A549 (cell line): ENCODE data around the gene ITGAL. TPM values are rescaled to one million over a fixed set of nuclear protein-coding genes. Genes with fewer than 3 reads are reported as not detected.
A peak's percentile ranks its signal among the peaks of the same experiment; 100 is the strongest.

Experiments
- BCL3 ChIP-seq: fragments of >200 bp; sonication (Bioruptor Twin); formaldehyde crosslinking; IDR thresholded peaks from 3 replicates; pipeline ENCODE4 v1.6.1; 2016
- BHLHE40 ChIP-seq: IDR thresholded peaks from 2 replicates; pipeline ENCODE4 v1.6.1; 2012; ENCODE audit warnings: low read depth, low read length, inconsistent platforms
- CBX2 ChIP-seq: fragments of 200-600 bp; sonication (generic); IDR thresholded peaks from 2 replicates; pipeline ENCODE4 v1.6.1; 2016; ENCODE audit warnings: low read depth, mild to moderate bottlenecking, borderline replicate concordance
- CHD2 ChIP-seq: fragments of 150-350 bp; IDR thresholded peaks from 2 replicates; pipeline ENCODE4 v1.6.1; 2014; ENCODE audit warnings: low read length; ENCODE audit not compliant: partially characterized antibody
- CHD4 ChIP-seq: fragments of 200-600 bp; sonication (generic); IDR thresholded peaks from 2 replicates; pipeline ENCODE4 v1.6.1; 2016; ENCODE audit warnings: antibody characterized with exemption, mild to moderate bottlenecking, borderline replicate concordance
- E2F6 ChIP-seq: IDR thresholded peaks from 2 replicates; pipeline ENCODE4 v1.6.1; 2012; ENCODE audit warnings: low read depth, borderline replicate concordance
- EHMT2 ChIP-seq: fragments of 200-600 bp; sonication (generic); IDR thresholded peaks from 2 replicates; pipeline ENCODE4 v1.6.1; 2016; ENCODE audit warnings: antibody characterized with exemption, low read depth, mild to moderate bottlenecking, moderate library complexity
- ELK1 ChIP-seq: fragments of 150-350 bp; IDR thresholded peaks from 2 replicates; pipeline ENCODE4 v1.6.1; 2014; ENCODE audit warnings: low read depth, mild to moderate bottlenecking, low read length
- EP300 ChIP-seq, 2 experiments: fragments of >200 bp; sonication (Bioruptor Twin); formaldehyde crosslinking; IDR thresholded peaks; 2 replicates in 1 of 2; 3 replicates in 1 of 2; pipeline ENCODE4 v1.6.1; 2016 to 2017
- FOSB ChIP-seq: fragments of 250-450 bp; sonication (Bioruptor Pico); IDR thresholded peaks from 2 replicates; pipeline ENCODE4 v1.5.0; 2020; ENCODE audit warnings: mild to moderate bottlenecking, moderate library complexity
- FOSL2 ChIP-seq, 2 experiments: fragments of 450-650 bp in 1 of 2; fragments of >200 bp in 1 of 2; sonication (Bioruptor Twin) in 1 of 2; formaldehyde crosslinking; IDR thresholded peaks; 2 replicates each; pipeline versions ENCODE4 v1.5.0 to v1.6.1; 2016 to 2020; ENCODE audit warnings: mild to moderate bottlenecking in 1 of 2, moderate library complexity in 1 of 2
- FOXS1 ChIP-seq: fragments of 250-450 bp; sonication (Bioruptor Pico); IDR thresholded peaks from 2 replicates; pipeline ENCODE4 v1.5.0; 2020; ENCODE audit warnings: mild to moderate bottlenecking, moderate library complexity
- GATA3 ChIP-seq: IDR thresholded peaks from 2 replicates; pipeline ENCODE4 v1.6.1; 2012; ENCODE audit warnings: borderline replicate concordance
- HES2 ChIP-seq: fragments of >200 bp; sonication (Bioruptor Twin); formaldehyde crosslinking; IDR thresholded peaks from 2 replicates; pipeline ENCODE4 v1.6.1; 2016
- HEYL ChIP-seq: fragments of 250-450 bp; sonication (Bioruptor Pico); IDR thresholded peaks from 2 replicates; pipeline ENCODE4 v1.8.0; 2021; ENCODE audit warnings: mild to moderate bottlenecking, moderate library complexity
- HOXA7 ChIP-seq: fragments of 250-450 bp; sonication (Bioruptor Pico); IDR thresholded peaks from 2 replicates; pipeline ENCODE4 v1.5.0; 2020; ENCODE audit warnings: mild to moderate bottlenecking, moderate library complexity
- HOXB5 ChIP-seq: fragments of 250-450 bp; sonication (Bioruptor Pico); IDR thresholded peaks from 2 replicates; pipeline ENCODE4 v1.5.0; 2020; ENCODE audit warnings: mild to moderate bottlenecking, moderate library complexity
- JUN ChIP-seq, 2 experiments: fragments of >200 bp; sonication (Bioruptor Twin); formaldehyde crosslinking; IDR thresholded peaks; 2 replicates in 1 of 2; 3 replicates in 1 of 2; pipeline ENCODE4 v1.6.1; 2016 to 2017
- MAFK ChIP-seq: fragments of 450-650 bp; IDR thresholded peaks from 2 replicates; pipeline ENCODE4 v1.6.1; 2014; ENCODE audit not compliant: partially characterized antibody
- MYC ChIP-seq: IDR thresholded peaks from 2 replicates; pipeline ENCODE4 v1.6.1; 2012; ENCODE audit warnings: mild to moderate bottlenecking, inconsistent platforms, low read length, improper control_type of control experiment, borderline replicate concordance
- NFE2L2 ChIP-seq: fragments of 150-350 bp; conservative IDR thresholded peaks from 2 replicates; pipeline ENCODE4 v1.6.1; 2014; ENCODE audit warnings: low read length
- NR3C1 ChIP-seq: fragments of >200 bp; sonication (Bioruptor Twin); formaldehyde crosslinking; IDR thresholded peaks from 3 replicates; pipeline ENCODE4 v1.6.1; 2017
- PHF8 ChIP-seq: fragments of 200-600 bp; sonication (generic); IDR thresholded peaks from 2 replicates; pipeline ENCODE4 v1.6.1; 2016; ENCODE audit warnings: low read depth, mild to moderate bottlenecking, antibody characterized with exemption, moderate library complexity, borderline replicate concordance
- POLR2A ChIP-seq: IDR thresholded peaks from 2 replicates; pipeline ENCODE4 v1.6.1; 2012; ENCODE audit warnings: mild to moderate bottlenecking, low read length
- RAD21 ChIP-seq, 2 experiments: fragments of >200 bp in 1 of 2; sonication (Bioruptor Twin) in 1 of 2; formaldehyde crosslinking in 1 of 2; IDR thresholded peaks in 1 of 2; conservative IDR thresholded peaks in 1 of 2; 2 replicates in 1 of 2; 3 replicates in 1 of 2; pipeline ENCODE4 v1.6.1; 2012 to 2018; ENCODE audit warnings: inconsistent platforms in 1 of 2
- RCOR1 ChIP-seq: fragments of 150-350 bp; IDR thresholded peaks from 2 replicates; pipeline ENCODE4 v1.6.1; 2014; ENCODE audit warnings: antibody characterized with exemption, low read length, low read depth
- REST ChIP-seq: fragments of 200-600 bp; sonication (generic); IDR thresholded peaks from 2 replicates; pipeline ENCODE4 v1.6.1; 2016; ENCODE audit warnings: antibody characterized with exemption, mild to moderate bottlenecking, moderate library complexity
- RFX5 ChIP-seq: fragments of 450-650 bp; IDR thresholded peaks from 2 replicates; pipeline ENCODE4 v1.7.1; 2014; ENCODE audit warnings: antibody characterized with exemption, mild to moderate bottlenecking, moderate library complexity
- RNF2 ChIP-seq: fragments of 200-600 bp; sonication (generic); IDR thresholded peaks from 2 replicates; pipeline ENCODE4 v1.6.1; 2016; ENCODE audit warnings: low read depth, mild to moderate bottlenecking, antibody characterized with exemption, moderate library complexity, borderline replicate concordance
- TFCP2L1 ChIP-seq: fragments of 250-450 bp; sonication (Bioruptor Pico); IDR thresholded peaks from 2 replicates; pipeline ENCODE4 v1.5.0; 2021; ENCODE audit warnings: mild to moderate bottlenecking
- TP53 ChIP-seq: fragments of 250-450 bp; sonication (Bioruptor Pico); IDR thresholded peaks from 2 replicates; pipeline ENCODE4 v1.5.0; 2021; ENCODE audit warnings: mild to moderate bottlenecking, moderate library complexity
- polyA plus RNA-seq, 4 experiments: library from polyadenylated mRNA; depleted of rRNA in 3 of 4; stranded (reverse); fragments of >200 nt; fragmentation: RNase III in 1 of 4; extraction: RNeasy Plus Mini Kit Qiagen cat#74134 plus additional on column Dnase treatment in 1 of 4; gene quantifications; 2 replicates in 3 of 4; 3 replicates in 1 of 4; pipeline ENCODE4 v1.2.3, GENCODE V29; 2011 to 2017

The ITGAL gene
- polyA plus RNA-seq, 2 of the 4 experiments (the other 2 are of a cell fraction): 0.17 to 0.94 TPM

- TF ChIP-seq ELK1 (no peak), HEYL (no peak), JUN (IDR thresholded peaks at IDR 0.05) (peak in 1 of 2 experiments; percentile 64; a peak in 3 of 5 replicates), FOSL2 (IDR thresholded peaks at IDR 0.05) (no peak), FOSL2 (CRISPR knock-in tag; IDR thresholded peaks at IDR 0.05) (no peak), PHF8 (peak; percentile 85), FOXS1 (CRISPR knock-in tag) (no peak), RAD21 (conservative IDR thresholded peaks at IDR 0.05 in 1 of 2, IDR thresholded peaks at IDR 0.05 in 1 of 2) (peak; percentile 73 to 91), CHD4 (no peak; the same call in 1 of the 2 replicates), HOXA7 (no peak), HOXB5 (peak; percentile 63; the same call in 1 of the 2 replicates), RNF2 (no peak), TFCP2L1 (CRISPR knock-in tag) (no peak), HES2 (no peak), EP300 (IDR thresholded peaks at IDR 0.05) (no peak), MYC (no peak), BHLHE40 (no peak), NFE2L2 (no peak), FOSB (CRISPR knock-in tag) (no peak), RFX5 (peak; percentile 62), RCOR1 (no peak), TP53 (0 out of 2 replicates have a peak, but pooled peaks have one; percentile 28), REST (no peak), CHD2 (no peak), GATA3 (no peak; the same call in 1 of the 2 replicates), NR3C1 (no peak), CBX2 (no peak), MAFK (no peak), POLR2A (peak; percentile 48; the same call in 1 of the 2 replicates), EHMT2 (no peak), E2F6 (peak; percentile 89), BCL3 (no peak)
Observed at GRCh38 chr16:30429678-30430427, 42.7 kb upstream of the ITGAL start, which contains the start of gene DCTPP1 (continued).
